ENCODE results near the gene ST8SIA5. TPM values are rescaled to one million over a fixed set of nuclear protein-coding genes. Genes with fewer than 3 reads are reported as not detected.

Gene ST8SIA5
- total and polyA plus RNA-seq, 5 donors from 2014 or later = not detected

DNA sequence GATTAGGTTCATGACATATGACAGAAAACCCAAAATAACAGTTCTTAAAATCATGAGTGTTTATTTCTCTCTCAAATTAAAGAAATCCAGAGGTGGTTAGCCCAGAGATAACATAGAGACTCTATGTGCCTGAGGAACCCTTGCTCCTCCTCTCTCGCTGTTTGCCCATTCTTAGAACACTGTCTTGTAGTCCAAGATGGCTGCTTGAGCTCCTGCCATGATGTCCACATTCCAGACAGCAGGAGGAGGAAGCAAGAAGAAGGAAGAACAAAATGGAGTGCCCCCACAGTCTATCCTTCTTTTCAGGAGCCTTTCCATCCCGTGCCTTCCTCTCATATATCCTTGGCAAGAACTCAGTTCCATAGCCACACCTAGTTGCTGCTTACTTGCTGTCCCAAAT is 13.9 kb upstream of the ST8SIA5 start:
- Mint-ChIP-seq H3K27me3 (peaks cover 5% of the 10 kb centered on the region), H3K36me3 (no peaks in the 10 kb centered on the region), H3K4me1 (no peaks in the 10 kb centered on the region), H3K27ac (no peak overlapping the region), H3K4me3 (no peak overlapping the region), H3K9me3 (no peaks in the 10 kb centered on the region)
- no peak for ATAC-seq (ENCODE audit: low read depth in 2 of 2)
- H3K4me1 ChIP-seq (ENCODE audit: control insufficient read depth, insufficient read depth, low read length, poor library complexity, severe bottlenecking) = no peaks in the 10 kb centered on the region
- DNase-seq = no peak
- H3K4me3 ChIP-seq (ENCODE audit: low read depth, low read length) = no peak overlapping the region
- no peak overlapping the region for H3K27ac ChIP-seq (ENCODE audit: insufficient read depth, low read length, poor library complexity, severe bottlenecking)
- H3K9me3 ChIP-seq (ENCODE audit: control insufficient read depth in 2 of 2, low read length in 2 of 2) = no peaks in the 10 kb centered on the region
- no peaks in the 10 kb centered on the region for H3K27me3 ChIP-seq (ENCODE audit: control insufficient read depth, insufficient read depth, low read length)
- no peaks in the 10 kb centered on the region for H3K36me3 ChIP-seq (ENCODE audit: control insufficient read depth, insufficient read depth, low read length)

DNA sequence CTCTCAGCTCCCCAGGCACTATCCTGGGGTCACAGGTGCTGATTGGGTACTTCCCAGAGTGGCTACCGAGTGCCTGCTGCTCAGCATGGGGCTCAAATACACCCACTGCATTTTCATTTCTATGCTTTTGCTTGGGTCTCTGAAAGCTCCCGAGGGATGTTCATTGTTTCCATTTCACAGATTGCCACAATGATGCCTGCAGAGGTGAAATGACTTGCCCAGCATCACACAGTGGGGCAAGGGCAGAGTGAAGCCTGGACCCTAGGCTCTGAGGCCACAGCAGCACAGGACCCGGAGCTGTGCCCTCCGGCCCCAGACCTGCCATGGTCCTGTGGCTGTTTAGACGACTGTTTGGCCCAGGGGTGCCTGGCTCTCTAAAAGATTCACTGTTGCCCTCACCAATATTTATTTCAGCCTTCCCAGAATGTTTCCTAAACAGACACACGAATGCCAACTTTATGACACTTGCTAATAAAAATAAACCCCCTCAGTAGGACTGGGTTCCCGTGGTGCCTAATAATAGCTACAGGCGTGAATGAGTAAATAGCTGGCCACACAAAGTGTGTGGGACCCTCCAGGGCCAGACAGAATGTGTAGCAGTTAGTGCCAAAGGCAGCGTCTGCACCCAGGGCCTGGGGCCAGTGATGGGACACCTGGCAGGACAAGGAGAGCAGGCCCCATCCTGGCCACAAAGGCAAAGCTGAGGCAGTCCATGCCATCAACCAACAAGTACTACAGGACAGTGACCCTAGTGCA is 11.5 kb upstream of the ST8SIA5 start:
- Mint-ChIP-seq H3K4me1 (no peaks in the 10 kb centered on the region), H3K9me3 (no peaks in the 10 kb centered on the region), H3K4me3 (no peak overlapping the region), H3K27me3 (peaks cover 9% of the 10 kb centered on the region), H3K27ac (no peak overlapping the region), H3K36me3 (no peaks in the 10 kb centered on the region)
- Histone ChIP-seq H3K36me3 (ENCODE audit: control insufficient read depth, insufficient read depth, low read length) (no peaks in the 10 kb centered on the region), H3K4me3 (ENCODE audit: low read depth, low read length) (no peak overlapping the region), H3K27ac (ENCODE audit: insufficient read depth, low read length, poor library complexity, severe bottlenecking) (no peak overlapping the region), H3K27me3 (ENCODE audit: control insufficient read depth, insufficient read depth, low read length) (peaks cover 4% of the 10 kb centered on the region), H3K4me1 (ENCODE audit: control insufficient read depth, insufficient read depth, low read length, poor library complexity, severe bottlenecking) (no peaks in the 10 kb centered on the region), H3K9me3 (ENCODE audit: control insufficient read depth in 2 of 2, low read length in 2 of 2) (no peaks in the 10 kb centered on the region)
- ATAC-seq (ENCODE audit: low read depth in 2 of 2) (no peak), DNase-seq (no peak)

DNA sequence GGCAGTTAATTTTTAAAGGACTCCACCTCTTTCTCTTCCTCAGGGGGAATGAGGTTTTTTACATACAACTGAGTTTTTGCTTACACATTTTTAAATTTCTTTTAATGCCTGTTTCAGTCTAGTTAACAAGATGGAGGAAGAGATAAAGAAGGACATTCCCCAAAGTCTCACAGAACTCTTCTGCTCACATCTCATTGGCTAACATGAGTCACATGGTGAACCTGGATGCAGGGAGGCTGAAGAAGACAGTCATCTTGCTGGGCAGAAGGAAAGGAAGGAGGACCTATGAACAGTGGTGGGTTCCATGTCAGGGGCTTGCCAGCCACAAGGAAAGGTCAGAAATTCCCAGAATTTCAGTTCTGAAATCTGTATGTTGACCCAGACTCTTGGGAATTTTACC is 10.4 kb upstream of the ST8SIA5 start:
- Histone ChIP-seq H3K27me3 (ENCODE audit: control insufficient read depth, insufficient read depth, low read length) (peaks cover 5% of the 10 kb centered on the region), H3K4me3 (ENCODE audit: low read depth, low read length) (no peak overlapping the region), H3K9me3 (ENCODE audit: control insufficient read depth in 2 of 2, low read length in 2 of 2) (no peaks in the 10 kb centered on the region), H3K36me3 (ENCODE audit: control insufficient read depth, insufficient read depth, low read length) (no peaks in the 10 kb centered on the region), H3K27ac (ENCODE audit: insufficient read depth, low read length, poor library complexity, severe bottlenecking) (no peak overlapping the region), H3K4me1 (ENCODE audit: control insufficient read depth, insufficient read depth, low read length, poor library complexity, severe bottlenecking) (no peaks in the 10 kb centered on the region)
- H3K27me3 Mint-ChIP-seq = peaks cover 9% of the 10 kb centered on the region
- H3K36me3 Mint-ChIP-seq = no peaks in the 10 kb centered on the region
- H3K9me3 Mint-ChIP-seq = no peaks in the 10 kb centered on the region
- ATAC-seq (ENCODE audit: low read depth in 2 of 2) (no peak), DNase-seq (no peak)
- H3K4me3 Mint-ChIP-seq = no peak overlapping the region
- H3K27ac Mint-ChIP-seq = no peak overlapping the region
- H3K4me1 Mint-ChIP-seq = no peaks in the 10 kb centered on the region

DNA sequence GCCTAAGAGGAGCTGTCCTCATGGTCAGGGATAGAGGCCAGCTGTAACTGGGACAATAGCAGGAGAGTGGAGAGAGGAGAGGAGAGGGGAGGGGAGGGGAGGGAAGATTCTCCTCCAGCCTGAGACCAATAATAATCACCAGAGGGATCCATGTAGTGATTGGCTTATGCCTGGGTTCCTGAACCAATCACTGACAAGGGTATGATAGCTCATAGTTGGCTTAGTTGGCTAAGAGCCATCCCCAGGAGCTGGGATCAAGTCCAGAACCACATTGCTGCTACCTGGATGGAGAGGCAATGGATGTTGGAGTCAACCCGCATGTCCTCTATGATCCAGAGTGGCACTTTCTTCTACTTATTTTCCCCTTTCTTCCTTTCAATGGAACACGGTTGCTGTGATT is 7.7 kb upstream of the ST8SIA5 start:
- ATAC-seq (ENCODE audit: low read depth in 2 of 2) (no peak), DNase-seq (no peak)
- peaks cover 24% of the 10 kb centered on the region for H3K27me3 ChIP-seq (ENCODE audit: control insufficient read depth, insufficient read depth, low read length)
- H3K4me3 ChIP-seq (ENCODE audit: low read depth, low read length) = no peak overlapping the region
- no peak overlapping the region for H3K27ac ChIP-seq (ENCODE audit: insufficient read depth, low read length, poor library complexity, severe bottlenecking)
- Mint-ChIP-seq H3K9me3 (no peaks in the 10 kb centered on the region), H3K27me3 (peaks cover 16% of the 10 kb centered on the region), H3K4me1 (no peaks in the 10 kb centered on the region), H3K4me3 (no peak overlapping the region), H3K27ac (no peak overlapping the region), H3K36me3 (no peaks in the 10 kb centered on the region)
- H3K9me3 ChIP-seq (ENCODE audit: control insufficient read depth in 2 of 2, low read length in 2 of 2) = no peaks in the 10 kb centered on the region
- no peaks in the 10 kb centered on the region for H3K36me3 ChIP-seq (ENCODE audit: control insufficient read depth, insufficient read depth, low read length)
- H3K4me1 ChIP-seq (ENCODE audit: control insufficient read depth, insufficient read depth, low read length, poor library complexity, severe bottlenecking) = no peaks in the 10 kb centered on the region

DNA sequence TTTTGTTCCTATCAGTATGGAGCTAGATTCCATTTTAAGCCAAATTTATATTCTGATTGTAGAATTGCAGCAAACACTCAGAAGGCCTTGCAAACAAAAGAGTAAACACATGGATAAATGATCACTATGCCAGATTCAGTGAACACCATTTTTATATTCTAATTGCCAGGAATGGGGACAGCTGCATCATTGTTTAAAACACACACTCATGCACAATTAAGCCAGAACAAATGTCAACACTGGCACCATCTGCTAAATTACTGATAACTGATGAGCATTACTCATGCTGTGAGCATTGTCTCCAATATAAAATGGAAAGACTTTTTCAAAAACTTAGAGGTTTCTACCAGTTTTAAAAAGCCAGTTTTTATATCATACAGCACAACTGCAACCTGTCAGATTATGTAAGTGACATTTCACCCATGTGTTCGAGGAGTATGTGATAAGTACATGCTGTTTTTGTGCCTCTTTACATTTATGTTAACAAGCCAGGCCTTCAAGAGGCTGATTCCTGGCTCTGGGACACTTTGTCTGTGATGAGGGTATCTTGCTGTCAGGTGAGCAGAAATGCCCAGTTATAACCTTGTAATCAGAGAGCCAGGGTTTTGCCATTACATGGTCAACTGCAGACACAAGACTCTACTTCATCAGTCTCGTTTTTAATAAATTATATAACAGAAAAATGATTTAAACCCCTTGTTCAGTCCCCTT is 4.4 kb upstream of the ST8SIA5 start:
- Mint-ChIP-seq H3K36me3 (no peaks in the 10 kb centered on the region), H3K9me3 (no peaks in the 10 kb centered on the region), H3K27me3 (peaks cover 37% of the 10 kb centered on the region), H3K27ac (no peak overlapping the region), H3K4me3 (no peak overlapping the region), H3K4me1 (peaks cover 0 to 10% (median 1%) of the 10 kb centered on the region in 4 donors)
- peaks cover 29% of the 10 kb centered on the region for H3K27me3 ChIP-seq (ENCODE audit: control insufficient read depth, insufficient read depth, low read length)
- no peak overlapping the region for H3K4me3 ChIP-seq (ENCODE audit: low read depth, low read length)
- H3K4me1 ChIP-seq (ENCODE audit: control insufficient read depth, insufficient read depth, low read length, poor library complexity, severe bottlenecking) = no peaks in the 10 kb centered on the region
- no peak overlapping the region for H3K27ac ChIP-seq (ENCODE audit: insufficient read depth, low read length, poor library complexity, severe bottlenecking)
- H3K9me3 ChIP-seq (ENCODE audit: control insufficient read depth in 2 of 2, low read length in 2 of 2) = no peaks in the 10 kb centered on the region
- DNase-seq = no peak
- H3K36me3 ChIP-seq (ENCODE audit: control insufficient read depth, insufficient read depth, low read length) = no peaks in the 10 kb centered on the region
- no peak for ATAC-seq (ENCODE audit: low read depth in 2 of 2)

DNA sequence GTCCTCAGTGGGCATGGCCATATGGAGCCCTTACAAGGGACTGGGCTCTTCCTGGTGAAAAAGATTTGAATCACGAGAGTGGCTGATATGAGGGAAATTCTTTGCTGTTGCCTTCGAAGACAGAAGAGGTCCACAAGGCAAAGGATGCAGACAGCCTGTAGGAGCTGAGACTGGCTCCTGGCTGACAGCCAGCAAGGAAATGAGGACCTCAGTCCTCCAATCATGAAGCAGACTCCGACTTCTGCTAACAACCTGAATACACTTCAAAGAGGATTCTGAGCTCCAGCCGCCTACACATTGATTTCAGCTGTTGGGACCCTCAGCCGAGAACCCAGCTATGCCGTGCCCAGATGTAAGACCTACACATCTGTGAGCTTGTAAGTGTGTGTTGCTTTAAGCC is 3.0 kb upstream of the ST8SIA5 start:
- peaks cover 0 to 16% (median 4%) of the 10 kb centered on the region in 4 donors for H3K4me1 Mint-ChIP-seq
- peaks cover 45% of the 10 kb centered on the region for H3K27me3 Mint-ChIP-seq
- H3K36me3 Mint-ChIP-seq = no peaks in the 10 kb centered on the region
- Histone ChIP-seq H3K36me3 (ENCODE audit: control insufficient read depth, insufficient read depth, low read length) (no peaks in the 10 kb centered on the region), H3K4me1 (ENCODE audit: control insufficient read depth, insufficient read depth, low read length, poor library complexity, severe bottlenecking) (no peaks in the 10 kb centered on the region), H3K4me3 (ENCODE audit: low read depth, low read length) (no peak overlapping the region), H3K27me3 (ENCODE audit: control insufficient read depth, insufficient read depth, low read length) (peaks cover 37% of the 10 kb centered on the region), H3K9me3 (ENCODE audit: control insufficient read depth in 2 of 2, low read length in 2 of 2) (no peaks in the 10 kb centered on the region), H3K27ac (ENCODE audit: insufficient read depth, low read length, poor library complexity, severe bottlenecking) (no peak overlapping the region)
- no peak for ATAC-seq (ENCODE audit: low read depth in 2 of 2)
- no peak overlapping the region for H3K4me3 Mint-ChIP-seq
- no peak overlapping the region for H3K27ac Mint-ChIP-seq
- H3K9me3 Mint-ChIP-seq = no peaks in the 10 kb centered on the region
- no peak for DNase-seq

DNA sequence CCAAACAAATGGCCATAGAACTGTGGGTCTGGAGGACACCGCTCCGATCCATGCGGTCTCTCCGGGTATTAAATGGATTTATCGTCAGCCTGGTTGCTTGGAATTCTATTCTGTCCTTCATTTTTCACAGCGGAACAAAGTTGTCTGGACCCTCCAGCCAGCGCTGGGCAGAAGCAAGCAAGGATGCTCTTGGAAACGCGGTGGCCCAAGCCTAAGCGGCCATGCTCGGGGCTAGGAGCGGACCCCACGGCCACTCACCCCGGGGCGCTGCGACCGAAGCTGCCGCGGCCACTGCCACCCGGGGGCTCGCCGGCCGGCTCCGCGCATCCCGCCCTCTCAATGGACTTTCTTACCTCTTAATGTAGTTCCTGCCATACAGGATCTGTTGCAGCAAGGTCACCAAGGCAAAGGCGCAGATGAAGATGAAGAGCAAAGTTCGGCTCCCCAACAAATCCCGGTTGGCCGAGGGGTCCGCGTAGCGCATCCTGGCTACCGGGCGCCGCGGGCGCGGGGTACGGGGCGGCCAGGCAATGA is 761 bp downstream of the ST8SIA5 start:
- Histone ChIP-seq H3K36me3 (ENCODE audit: control insufficient read depth, insufficient read depth, low read length) (no peaks in the 10 kb centered on the region), H3K4me3 (ENCODE audit: low read depth, low read length) (no peak overlapping the region), H3K4me1 (ENCODE audit: control insufficient read depth, insufficient read depth, low read length, poor library complexity, severe bottlenecking) (no peaks in the 10 kb centered on the region), H3K27ac (ENCODE audit: insufficient read depth, low read length, poor library complexity, severe bottlenecking) (no peak overlapping the region), H3K9me3 (ENCODE audit: control insufficient read depth in 2 of 2, low read length in 2 of 2) (no peaks in the 10 kb centered on the region), H3K27me3 (ENCODE audit: control insufficient read depth, insufficient read depth, low read length) (peaks cover 25% of the 10 kb centered on the region)
- Mint-ChIP-seq H3K36me3 (no peaks in the 10 kb centered on the region), H3K4me3 (peak overlapping the region in 1 of 4 donors; percentile 16), H3K27ac (no peak overlapping the region), H3K27me3 (peaks cover 67% of the 10 kb centered on the region), H3K9me3 (peaks cover 0 to 2% (median 0%) of the 10 kb centered on the region in 7 donors), H3K4me1 (peaks cover 0 to 23% (median 12%) of the 10 kb centered on the region in 4 donors)
- DNase-seq (no peak), ATAC-seq (ENCODE audit: low read depth in 2 of 2) (no peak)

Data from CD4-positive, CD25-positive, alpha-beta regulatory T cell (primary cell).